Hematopoietic multipotent progenitor cell (in vitro differentiated cells): ENCODE results near the gene PCNX2. TPM values are rescaled to one million over a fixed set of nuclear protein-coding genes. Genes with fewer than 3 reads are reported as not detected.

Experiments used
- DNase-seq, 3 donors: peaks; one replicate each; pipeline ENCODE4 v3.0.0-alpha.2; 2011 to 2015; ENCODE audit warnings: low read depth in 2 of 3, low spot score in 2 of 3
- total RNA-seq: library from RNA; depleted of rRNA; stranded (reverse); fragments of >200 nt; gene quantifications from one replicate; pipeline ENCODE4 v1.2.3, GENCODE V29; 2012

Gene PCNX2
- total RNA-seq, 1 donor, result 28.8 TPM

- DNase-seq, result peak in 1 of 3 donors; percentile 14
Observed at GRCh38 chr1:232973652-232974611, 321.6 kb downstream of the PCNX2 start.

DNA sequence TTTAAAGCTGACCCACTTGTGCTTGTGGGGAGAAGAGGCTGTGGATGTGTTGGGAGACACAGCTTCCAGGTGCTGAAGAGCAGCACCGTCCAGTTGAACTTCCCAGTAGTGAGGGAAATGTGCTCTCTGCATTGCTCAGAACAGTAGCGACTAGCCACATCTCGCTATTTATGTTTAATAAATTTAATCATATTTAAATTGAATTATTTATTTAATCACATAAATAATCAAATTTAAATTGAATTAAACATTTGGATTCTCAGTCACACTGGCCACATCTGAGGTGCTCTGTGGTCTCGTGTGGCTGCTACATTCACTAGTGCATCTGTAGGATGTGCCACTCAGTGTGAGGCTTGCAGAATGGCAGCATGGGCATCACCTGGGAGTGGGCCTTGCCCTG lies 325.0 kb downstream of the PCNX2 start:
- DNase-seq, result no peak

DNA sequence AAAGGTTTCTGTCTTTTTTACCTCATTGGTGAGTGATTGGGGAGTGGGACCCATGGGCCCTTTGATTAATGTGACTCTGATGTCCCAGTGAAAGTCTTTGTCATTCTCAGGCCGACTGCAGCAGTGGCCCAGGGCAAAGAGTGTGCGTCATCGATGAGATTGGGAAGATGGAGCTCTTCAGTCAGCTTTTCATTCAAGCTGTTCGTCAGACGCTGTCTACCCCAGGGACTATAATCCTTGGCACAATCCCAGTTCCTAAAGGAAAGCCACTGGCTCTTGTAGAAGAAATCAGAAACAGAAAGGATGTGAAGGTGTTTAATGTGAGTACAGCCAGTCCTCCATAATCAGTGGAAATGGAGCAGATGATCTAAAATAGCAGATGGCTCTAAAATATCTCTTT lies 325.7 kb downstream of the PCNX2 start:
- no peak for DNase-seq

GRCh38 chr1:232968965-232969364 lies 326.6 kb downstream of the PCNX2 start:
- peak in 1 of 3 donors; percentile 38 for DNase-seq

DNA sequence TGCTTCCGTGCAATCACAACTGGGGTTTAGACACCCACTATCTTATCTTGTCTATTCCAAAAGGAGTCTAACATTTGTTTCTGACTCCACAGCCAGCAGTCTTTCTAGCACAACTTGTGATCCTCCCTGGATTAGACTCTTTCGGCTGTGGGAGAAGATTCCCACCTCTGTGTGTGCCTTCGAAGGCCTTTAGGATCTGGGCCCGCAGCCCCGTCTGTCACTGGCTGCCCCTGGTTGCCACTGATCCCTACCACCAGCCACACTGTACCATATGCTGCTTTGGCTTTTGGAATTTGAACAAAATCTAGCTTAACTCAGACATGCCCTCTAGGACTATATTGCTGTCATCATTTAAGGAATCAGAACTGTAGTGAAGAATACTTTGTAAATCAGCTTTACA lies 327.1 kb downstream of the PCNX2 start:
- DNase-seq, result no peak

DNA sequence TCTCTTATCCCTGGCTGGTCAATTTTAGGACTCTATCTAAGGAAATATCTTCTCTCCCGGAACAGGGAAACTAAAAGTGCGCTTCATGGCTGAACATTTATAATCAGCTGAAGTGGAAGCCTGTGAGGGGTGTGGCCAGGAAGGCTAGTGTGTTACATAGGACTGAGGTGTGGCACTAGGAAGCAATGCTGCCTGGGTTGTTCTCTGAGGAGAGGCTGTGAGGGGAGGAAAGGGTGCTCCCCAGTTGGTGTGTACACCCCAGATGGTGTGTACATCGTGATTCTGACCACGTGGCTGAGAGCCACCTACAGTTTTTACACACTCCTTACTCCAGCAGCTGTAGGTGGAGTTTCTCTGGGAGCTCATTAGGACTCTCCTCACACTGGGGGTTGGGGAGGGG lies 328.9 kb downstream of the PCNX2 start:
- DNase-seq, result no peak

DNA sequence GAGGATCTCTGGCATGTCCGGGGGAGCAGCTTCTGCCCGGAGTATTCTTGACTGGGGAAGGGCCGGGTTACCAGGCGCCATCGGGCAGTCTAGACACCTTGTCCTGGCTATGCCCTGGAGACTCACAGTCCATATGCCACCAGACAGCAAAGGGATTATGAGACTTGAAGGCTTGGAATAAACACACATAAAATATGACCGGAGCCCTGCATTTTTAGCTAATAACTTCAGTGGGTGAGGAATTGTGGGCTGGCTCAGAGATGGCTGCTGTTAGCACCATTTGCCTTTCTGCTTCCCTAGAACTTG lies 329.7 kb downstream of the PCNX2 start:
- DNase-seq, result no peak

GRCh38 chr1:232965124-232965911 lies 330.2 kb downstream of the PCNX2 start:
- no peak for DNase-seq

- no peak for DNase-seq
Observed at GRCh38 chr1:232964601-232965000, 330.9 kb downstream of the PCNX2 start.

DNA sequence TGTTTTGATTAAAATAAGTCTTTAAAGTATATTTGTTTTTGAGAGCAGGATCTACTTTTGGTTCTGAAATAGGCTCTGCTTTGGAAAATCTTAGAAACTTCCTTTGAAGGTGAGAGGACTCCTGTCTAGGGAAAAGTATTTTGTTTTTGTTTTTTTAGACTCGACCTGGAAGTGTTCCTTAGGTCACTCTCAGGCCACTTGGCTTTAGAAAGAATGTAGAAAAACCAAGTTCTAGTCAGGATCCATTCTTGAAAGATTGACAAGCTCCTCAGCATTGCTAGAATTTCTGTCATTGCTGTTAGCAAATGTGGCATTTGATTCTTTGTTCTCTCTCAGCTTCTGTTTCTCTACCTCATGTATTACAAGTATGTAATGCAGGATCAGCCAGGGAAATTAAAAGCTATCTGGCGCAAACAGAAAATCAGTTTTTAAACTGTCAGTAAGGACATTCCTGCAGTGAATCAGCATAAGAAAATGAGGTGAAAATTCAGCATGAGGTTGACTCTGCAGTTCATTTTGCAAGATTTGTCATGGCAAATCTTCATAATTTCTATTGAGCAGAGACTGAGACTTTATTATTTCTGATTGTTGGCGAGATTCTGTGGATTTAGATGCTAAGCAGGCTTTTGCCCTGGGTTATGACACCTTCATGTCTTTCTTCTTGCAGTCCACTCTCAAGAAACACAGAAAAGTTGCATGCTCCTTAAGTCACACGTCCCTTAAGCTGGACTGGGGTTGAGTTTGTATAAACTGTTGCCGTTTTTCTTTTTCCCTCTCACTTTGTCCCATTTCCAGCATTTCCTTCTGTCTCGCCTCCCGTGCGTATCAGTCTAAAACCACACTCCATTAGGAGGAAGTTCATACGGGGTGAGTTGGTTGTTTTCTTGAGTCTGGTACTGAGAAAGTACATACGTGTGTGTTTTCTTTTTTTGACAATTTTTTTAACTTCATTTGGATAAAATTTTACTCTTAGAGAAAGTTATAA lies 332.5 kb downstream of the PCNX2 start:
- DNase-seq, result peak in 2 of 3 donors; percentile 55 to 69

GRCh38 chr1:232958067-232958466 lies 337.5 kb downstream of the PCNX2 start:
- no peak for DNase-seq

DNA sequence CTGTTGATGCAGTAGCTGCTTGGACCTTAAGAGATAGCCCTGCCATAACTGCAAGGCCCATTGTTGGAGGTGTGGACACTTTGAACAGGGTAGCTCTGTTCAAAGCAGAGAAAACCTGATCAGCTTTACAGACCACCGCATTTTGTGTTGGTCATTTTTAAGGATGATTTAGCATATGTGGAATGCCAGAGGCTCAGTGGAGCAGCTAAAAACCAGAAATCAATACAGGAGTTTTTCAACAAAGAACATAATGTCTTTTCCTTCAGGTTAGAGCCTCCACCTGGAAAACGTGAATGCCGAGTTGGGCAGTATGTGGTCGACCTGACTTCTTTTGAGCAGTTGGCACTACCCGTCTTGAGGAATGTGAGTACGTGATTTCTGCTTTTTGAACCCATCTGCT lies 339.4 kb downstream of the PCNX2 start:
- DNase-seq, result no peak

- no peak for DNase-seq
Observed at GRCh38 chr1:232954594-232955365, 340.7 kb downstream of the PCNX2 start.

- DNase-seq, result peak in 2 of 3 donors; percentile 10 to 14
Observed at GRCh38 chr1:232952514-232953499, 342.7 kb downstream of the PCNX2 start.

- DNase-seq, result no peak
Observed at GRCh38 chr1:232951605-232952004, 343.9 kb downstream of the PCNX2 start.

GRCh38 chr1:232951180-232951579 lies 344.3 kb downstream of the PCNX2 start:
- DNase-seq, result peak in 2 of 3 donors; percentile 11 to 16

- DNase-seq, result peak; percentile 89 to 94 (median 94)
Observed at GRCh38 chr1:232950197-232951176, 345.0 kb downstream of the PCNX2 start, which contains the start of gene NTPCR. Gene NTPCR, plus strand, starts transcription at chr1:232950611. Its CDS starts 100 bp downstream, at chr1:232950711.
